Breast epithelium (tissue), 4 donors: ENCODE data around the gene ATP2A1. TPM values are rescaled to one million over a fixed set of nuclear protein-coding genes. Genes with fewer than 3 reads are reported as not detected.
A peak's percentile ranks its signal among the peaks of the same experiment; 100 is the strongest.

Experiments
- DNase-seq, 2 donors: peaks; one replicate each; pipeline ENCODE4 v3.0.0-alpha.2; 2019; ENCODE audit warnings: low spot score in 2 of 2
- H3K27ac ChIP-seq, 2 donors: fragments of 200-600 bp; sonication (generic) in 1 of 2; one replicate each; pipeline ENCODE4 v1.5.1; 2016 to 2019; ENCODE audit warnings: mild to moderate bottlenecking in 1 of 2
- H3K27me3 ChIP-seq, 2 donors: fragments of 200-600 bp; sonication (generic) in 1 of 2; one replicate each; pipeline versions ENCODE4 v1.5.1 to v1.6.0; 2017 to 2019; ENCODE audit warnings: control low read depth in 1 of 2, mild to moderate bottlenecking in 1 of 2
- H3K36me3 ChIP-seq: fragments of 200-600 bp; one replicate; pipeline ENCODE4 v1.5.1; 2019
- H3K4me1 ChIP-seq, 2 donors: fragments of 200-600 bp; sonication (generic); one replicate each; pipeline ENCODE4 v1.5.1; 2016 to 2019; ENCODE audit warnings: control low read depth in 1 of 2
- H3K4me3 ChIP-seq, 3 donors: fragments of 200-600 bp; sonication (generic); 1 replicate in 2 of 3; 2 replicates in 1 of 3; pipeline ENCODE4 v1.5.1; 2016 to 2019; ENCODE audit warnings: mild to moderate bottlenecking in 3 of 3, moderate library complexity in 2 of 3
- H3K9me3 ChIP-seq, 2 donors: fragments of 200-600 bp; sonication (generic) in 1 of 2; one replicate each; pipeline ENCODE4 v1.5.1; 2016 to 2019; ENCODE audit warnings: control low read depth in 1 of 2
- CTCF ChIP-seq, 3 donors: fragments of 450-650 bp; IDR thresholded peaks; one replicate each; pipeline ENCODE4 v1.5.1; 2016 to 2017; ENCODE audit warnings: antibody characterized with exemption in 3 of 3, mild to moderate bottlenecking in 3 of 3, moderate library complexity in 3 of 3
- POLR2A ChIP-seq: fragments of 450-650 bp; IDR thresholded peaks from one replicate; pipeline ENCODE4 v1.6.1; 2016; ENCODE audit warnings: antibody characterized with exemption, mild to moderate bottlenecking, moderate library complexity
- POLR2AphosphoS5 ChIP-seq, 3 donors: sonication (generic); formaldehyde crosslinking; IDR thresholded peaks; one replicate each; pipeline ENCODE4 v1.6.1; 2017; ENCODE audit warnings: antibody characterized with exemption in 3 of 3
- intact Hi-C: fragments of 100-400 bp; cut with DNase I; formaldehyde crosslinking; loops from one replicate; pipeline ENCODE4 v1.15.1; 2023; ENCODE audit warnings: low total_unique reads
- total RNA-seq, 3 donors: library from RNA; depleted of rRNA; stranded (reverse); fragments of >200 nt; gene quantifications; one replicate each; pipeline ENCODE4 v1.1.0, GENCODE V29; 2016

ATP2A1 gene
- total RNA-seq, 3 donors from 2014 or later, result 0.15 to 0.48 (median 0.33) TPM

DNA sequence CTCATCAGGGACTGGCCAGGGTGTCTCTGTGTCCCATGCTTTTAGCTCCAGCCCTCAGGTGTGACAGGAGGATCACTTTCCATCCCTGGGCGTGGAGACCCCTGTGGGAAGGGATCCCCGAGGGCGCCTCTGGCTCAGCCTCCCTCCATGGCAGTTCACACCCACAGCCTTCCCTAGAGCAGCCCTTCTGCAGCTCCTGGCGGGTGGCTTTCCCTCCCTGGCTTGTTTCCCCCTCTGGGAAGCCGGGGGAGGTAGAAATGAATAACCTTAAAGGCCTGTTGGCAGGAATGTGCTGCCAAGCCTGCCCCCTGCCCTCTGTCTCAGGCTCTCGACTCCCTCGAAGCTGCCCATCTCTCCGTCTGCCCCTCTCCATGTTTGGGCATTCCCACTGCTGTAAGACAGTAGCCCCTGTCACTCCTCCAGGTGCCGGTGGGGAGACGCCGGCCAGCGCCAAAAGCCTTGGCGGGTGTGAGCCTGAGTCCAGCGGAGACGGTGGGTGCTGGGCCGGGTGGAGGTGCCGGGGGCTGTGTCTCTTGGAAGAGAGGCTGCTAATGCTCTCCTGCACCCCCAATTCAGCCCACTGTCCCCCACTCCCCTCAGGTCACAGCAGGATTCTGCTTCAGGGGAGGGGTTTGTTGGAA, 2.1 kb upstream of the ATP2A1 start:
- H3K4me3 ChIP-seq, result no peak overlapping the region
- H3K36me3 ChIP-seq, result no peaks in the 10 kb centered on the region
- H3K9me3 ChIP-seq, result no peaks in the 10 kb centered on the region
- H3K4me1 ChIP-seq, result peaks cover 0 to 4% of the 10 kb centered on the region in 2 donors
- DNase-seq, result no peak
- intact Hi-C loops, result no loop called here
- no peak for TF ChIP-seq CTCF (IDR thresholded peaks at IDR 0.05)
- no peak for TF ChIP-seq POLR2A
- TF ChIP-seq POLR2AphosphoS5 (IDR thresholded peaks at IDR 0.05), result no peak
- no peak overlapping the region for H3K27ac ChIP-seq
- no peaks in the 10 kb centered on the region for H3K27me3 ChIP-seq

DNA sequence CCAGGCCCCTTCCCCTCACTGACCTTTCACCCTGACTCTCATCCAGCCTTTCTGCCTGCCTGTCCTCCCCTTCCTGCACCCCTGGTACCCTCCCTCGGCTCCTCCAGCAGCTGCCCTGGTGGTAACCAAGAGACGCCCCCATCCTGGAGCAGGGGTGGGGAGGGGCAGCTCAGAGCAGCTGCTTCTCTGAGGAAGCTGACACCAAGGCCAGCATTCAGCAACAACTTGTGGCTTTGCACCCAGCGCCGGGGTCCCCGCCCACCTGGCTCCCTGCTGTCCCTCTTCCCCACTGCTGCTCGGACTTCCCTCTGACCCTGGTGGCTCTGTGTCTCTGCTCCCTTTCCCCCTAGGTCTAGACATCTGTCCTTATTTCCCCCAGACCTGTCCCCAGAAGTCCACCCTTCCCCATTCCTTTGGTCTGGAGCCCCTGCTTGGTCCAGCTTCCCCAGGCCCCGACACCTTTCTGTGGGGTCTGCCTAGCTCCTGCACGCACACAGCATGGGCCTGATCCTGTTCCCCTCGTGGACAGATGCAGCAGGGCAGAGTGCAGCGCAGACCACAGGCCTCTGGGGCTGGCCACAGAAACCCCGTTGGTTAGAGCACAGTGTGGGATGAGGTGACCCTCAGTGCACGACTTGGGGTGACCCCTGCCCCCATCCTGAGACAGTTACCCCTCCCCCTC, 1.2 kb upstream of the ATP2A1 start:
- TF ChIP-seq POLR2A (no peak), CTCF (IDR thresholded peaks at IDR 0.05) (no peak), POLR2AphosphoS5 (IDR thresholded peaks at IDR 0.05) (no peak)
- H3K4me1 ChIP-seq, result peaks cover 0 to 4% of the 10 kb centered on the region in 2 donors
- H3K36me3 ChIP-seq, result no peaks in the 10 kb centered on the region
- intact Hi-C loops, result no loop called here
- no peak overlapping the region for H3K27ac ChIP-seq
- H3K4me3 ChIP-seq, result no peak overlapping the region
- no peaks in the 10 kb centered on the region for H3K27me3 ChIP-seq
- no peak for DNase-seq
- no peaks in the 10 kb centered on the region for H3K9me3 ChIP-seq

DNA sequence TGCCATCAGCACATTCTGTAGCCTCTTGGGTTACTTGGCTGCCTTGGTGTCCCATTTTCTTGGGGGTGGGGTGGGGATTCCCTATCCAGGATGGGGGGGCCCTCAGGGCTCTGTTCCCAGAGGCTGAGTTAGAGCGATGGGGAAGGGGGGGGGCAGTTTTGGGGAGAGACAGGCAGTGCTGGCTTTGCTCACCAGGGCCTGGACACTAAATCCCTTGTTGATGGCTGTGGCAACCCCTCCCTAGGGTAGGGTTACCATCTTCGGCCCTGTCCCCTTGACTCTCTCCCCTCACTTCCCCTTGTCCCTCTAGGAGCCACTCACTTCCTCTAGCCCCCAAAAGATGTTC, 660 bp upstream of the ATP2A1 start:
- Histone ChIP-seq H3K4me1 (peaks cover 0 to 4% of the 10 kb centered on the region in 2 donors), H3K9me3 (no peaks in the 10 kb centered on the region), H3K36me3 (no peaks in the 10 kb centered on the region), H3K27ac (no peak overlapping the region), H3K4me3 (no peak overlapping the region), H3K27me3 (no peaks in the 10 kb centered on the region)
- TF ChIP-seq POLR2A (no peak), CTCF (IDR thresholded peaks at IDR 0.05) (no peak), POLR2AphosphoS5 (IDR thresholded peaks at IDR 0.05) (no peak)
- intact Hi-C loops, result no loop called here
- no peak for DNase-seq

DNA sequence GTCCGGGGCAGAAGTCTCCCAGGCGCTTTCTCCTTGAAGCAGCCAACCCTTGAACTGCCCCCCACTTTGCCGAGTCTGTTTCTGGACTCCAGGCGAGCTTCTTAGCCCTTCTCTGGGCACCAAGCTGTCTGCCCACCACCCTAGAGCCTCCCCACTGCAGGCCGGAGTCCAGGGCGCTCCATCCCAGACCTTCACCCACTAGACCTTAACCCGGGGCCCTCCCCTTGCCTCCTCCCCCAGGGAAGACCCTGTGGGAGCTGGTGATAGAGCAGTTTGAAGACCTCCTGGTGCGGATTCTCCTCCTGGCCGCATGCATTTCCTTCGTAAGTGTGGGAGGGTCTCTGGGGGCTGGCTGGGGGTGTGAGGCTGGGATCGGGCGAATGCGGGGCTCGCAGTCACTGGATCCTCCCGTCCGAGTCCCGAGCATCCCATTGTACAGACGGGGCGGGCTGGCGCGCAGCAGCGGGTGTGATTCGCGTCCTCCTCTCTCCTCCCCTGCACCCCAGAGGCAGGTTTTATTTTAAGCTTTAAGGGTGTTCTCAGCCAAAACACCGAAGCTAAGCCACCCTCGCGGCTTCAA, 1.1 kb downstream of the ATP2A1 start:
- intact Hi-C loops, result no loop called here
- DNase-seq, result no peak
- H3K4me1 ChIP-seq, result peaks cover 0 to 4% of the 10 kb centered on the region in 2 donors
- H3K27me3 ChIP-seq, result no peaks in the 10 kb centered on the region
- H3K27ac ChIP-seq, result no peak overlapping the region
- peak overlapping the region; percentile 48 to 73 (median 71) for H3K4me3 ChIP-seq
- H3K36me3 ChIP-seq, result no peaks in the 10 kb centered on the region
- H3K9me3 ChIP-seq, result no peaks in the 10 kb centered on the region
- TF ChIP-seq CTCF (IDR thresholded peaks at IDR 0.05) (no peak), POLR2AphosphoS5 (IDR thresholded peaks at IDR 0.05) (no peak), POLR2A (no peak)
